Measurements from ENCODE around the gene TAP1. TPM values are rescaled to one million over a fixed set of nuclear protein-coding genes. Genes with fewer than 3 reads are reported as not detected.
A peak's percentile ranks its signal among the peaks of the same experiment; 100 is the strongest.

Gene TAP1
- total RNA-seq, 5 donors from 2014 or later (not counting 1 experiment from before 2014, with no cell fraction given) = 117 to 163 (median 147) TPM

DNA sequence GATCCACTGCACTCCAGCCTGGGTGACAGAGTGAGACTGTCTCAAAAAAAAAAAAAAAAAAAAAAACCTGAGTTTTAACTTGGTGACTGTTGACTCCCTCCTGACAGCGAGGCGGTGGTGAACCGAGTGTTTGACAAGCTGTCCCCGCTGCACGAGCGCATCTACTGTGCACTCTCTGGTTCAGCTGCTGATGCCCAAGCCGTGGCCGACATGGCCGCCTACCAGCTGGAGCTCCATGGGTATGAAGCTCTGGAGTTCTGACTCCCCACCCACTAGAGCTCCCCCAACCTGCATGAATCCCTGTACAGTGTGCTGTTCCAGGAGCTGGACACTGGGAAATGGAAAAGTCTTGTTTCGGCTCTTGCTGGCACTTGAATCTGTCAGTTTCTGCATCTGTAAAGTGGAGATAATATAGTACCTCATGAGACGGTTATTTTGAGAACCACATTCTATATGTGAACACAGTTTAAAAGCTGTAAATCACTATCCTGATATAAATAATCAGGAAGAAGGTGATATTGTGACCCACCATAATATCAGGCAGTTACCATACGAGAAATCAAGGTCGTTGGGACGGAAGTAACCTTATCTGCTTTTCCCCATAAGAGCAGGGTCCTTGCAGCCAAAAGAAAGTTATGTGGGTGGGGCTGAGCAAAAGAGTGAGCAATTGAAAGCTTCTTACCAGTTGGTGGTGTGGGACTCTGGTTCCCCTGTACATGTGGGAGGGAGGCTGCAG is 3.8 kb upstream of the TAP1 start:
- no peaks in the 10 kb centered on the region for H3K9me3 ChIP-seq
- Mint-ChIP-seq H3K9me3 (no peaks in the 10 kb centered on the region), H3K4me1 (peaks cover 53 to 62% (median 60%) of the 10 kb centered on the region in 3 donors), H3K27me3 (no peaks in the 10 kb centered on the region), H3K4me3 (peak overlapping the region in 2 of 3 donors; percentile 37 to 41), H3K27ac (peak overlapping the region; percentile 81 to 83), H3K36me3 (peaks cover 58% of the 10 kb centered on the region)
- no peaks in the 10 kb centered on the region for H3K27me3 ChIP-seq (replicated peaks in 1 of 2; ENCODE audit: control insufficient read depth in 2 of 2, extremely low read depth in 1 of 2, insufficient read depth in 2 of 2, low read length in 1 of 2)
- H3K36me3 ChIP-seq (ENCODE audit: control insufficient read depth in 2 of 2, extremely low read depth in 1 of 2, insufficient read depth in 1 of 2, low read length in 1 of 2) = peaks cover 11 to 59% of the 10 kb centered on the region in 2 donors
- DNase-seq (no peak), ATAC-seq (replicated peaks in 1 of 4) (no peak)
- ChIA-PET POLR2A (interaction anchor here in 1 of 2 donors (0.5 to 1.1 kb wide), 2 partner anchors 15 to 19 kb away, joined by 3 read pairs; partner anchors contain the start of gene TAP2), CTCF (interaction anchor here (1.2 to 5.9 kb wide), 5 partner anchors 10 to 96 kb away, joined by 3 to 236 read pairs (median 7); partner anchors contain the start of genes HLA-DMA (in 1 of the 2) and TAP2 (in 1 of the 2))
- H3K4me3 ChIP-seq (ENCODE audit: control insufficient read depth in 1 of 2, extremely low read depth in 1 of 2, low read length in 1 of 2) = no peak overlapping the region
- peak overlapping the region; percentile 45 for H3K27ac ChIP-seq (ENCODE audit: low read length)
- WGBS (ENCODE audit: insufficient coverage) = 69% methylated on average over 9 of the region's 14 CpGs
- peaks cover 15 to 41% of the 10 kb centered on the region in 2 experiments for H3K4me1 ChIP-seq (ENCODE audit: control insufficient read depth in 1 of 2, extremely low read depth in 1 of 2, insufficient read depth in 2 of 2, low read length in 2 of 2)

DNA sequence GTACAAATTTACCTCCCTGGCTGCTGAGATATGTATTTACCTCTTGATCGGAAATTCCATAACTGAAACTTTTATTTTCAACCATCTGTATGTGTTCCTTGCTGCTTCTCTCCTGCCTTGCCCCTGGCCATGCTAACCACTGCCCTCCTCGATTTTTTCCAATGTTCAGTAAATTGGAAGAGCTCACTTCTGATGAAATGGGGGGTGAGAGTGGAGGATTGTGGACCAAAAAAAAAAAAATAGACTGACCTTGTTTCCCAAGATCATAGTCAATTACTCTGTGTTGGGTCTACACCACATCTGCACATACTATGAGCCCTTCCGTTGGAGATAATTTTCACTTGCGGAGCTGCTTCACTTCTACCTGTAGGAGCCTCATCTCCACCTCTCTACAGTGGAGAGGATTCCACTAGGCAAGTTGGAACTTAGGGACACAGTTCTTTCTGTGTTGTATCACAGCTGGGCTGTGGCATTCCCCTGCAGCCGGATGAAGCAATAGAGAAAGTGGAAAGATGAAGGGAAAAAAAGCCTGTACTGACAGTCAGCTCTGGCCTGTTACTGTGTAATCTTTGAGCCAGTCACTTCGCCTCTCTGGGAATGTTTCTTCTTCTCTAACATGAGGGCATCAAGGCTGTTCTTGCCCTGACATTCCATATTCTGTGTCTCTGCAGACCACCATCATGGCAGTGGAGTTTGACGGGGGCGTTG is 2.1 kb upstream of the TAP1 start:
- 20% methylated on average over 1 of the region's 8 CpGs for WGBS (ENCODE audit: insufficient coverage)
- H3K27me3 Mint-ChIP-seq = no peaks in the 10 kb centered on the region
- peaks cover 64% of the 10 kb centered on the region for H3K36me3 Mint-ChIP-seq
- peaks cover 11 to 62% of the 10 kb centered on the region in 2 donors for H3K36me3 ChIP-seq (ENCODE audit: control insufficient read depth in 2 of 2, extremely low read depth in 1 of 2, insufficient read depth in 1 of 2, low read length in 1 of 2)
- H3K27ac ChIP-seq (ENCODE audit: low read length) = peak overlapping the region; percentile 99
- ATAC-seq (replicated peaks in 1 of 4) (no peak), DNase-seq (no peak)
- POLR2A ChIA-PET = interaction anchor here (0.6 to 1.4 kb wide), 7 partner anchors 11 to 854 kb away, joined by 3 to 8 read pairs (median 4); partner anchors contain the start of gene TAP2 (in 1 of the 2)
- no peaks in the 10 kb centered on the region for H3K9me3 ChIP-seq
- H3K9me3 Mint-ChIP-seq = no peaks in the 10 kb centered on the region
- peak overlapping the region in 1 of 2 donors; percentile 95 for H3K4me3 ChIP-seq (ENCODE audit: control insufficient read depth in 1 of 2, extremely low read depth in 1 of 2, low read length in 1 of 2)
- peak overlapping the region; percentile 99 to 100 for H3K27ac Mint-ChIP-seq
- H3K27me3 ChIP-seq (replicated peaks in 1 of 2; ENCODE audit: control insufficient read depth in 2 of 2, extremely low read depth in 1 of 2, insufficient read depth in 2 of 2, low read length in 1 of 2) = no peaks in the 10 kb centered on the region
- H3K4me1 ChIP-seq (ENCODE audit: control insufficient read depth in 1 of 2, extremely low read depth in 1 of 2, insufficient read depth in 2 of 2, low read length in 2 of 2) = peaks cover 28 to 52% of the 10 kb centered on the region in 2 experiments
- peak overlapping the region; percentile 98 to 99 (median 98) for H3K4me3 Mint-ChIP-seq
- peaks cover 65 to 72% (median 70%) of the 10 kb centered on the region in 3 donors for H3K4me1 Mint-ChIP-seq
- CTCF ChIA-PET = interaction anchor here (0.6 to 5.9 kb wide), 12 partner anchors 10 to 129 kb away, joined by 3 to 236 read pairs (median 4); partner anchors contain the start of genes TAP2 (in 2 of the 2) and PSMB8 (in 1 of the 2)

DNA sequence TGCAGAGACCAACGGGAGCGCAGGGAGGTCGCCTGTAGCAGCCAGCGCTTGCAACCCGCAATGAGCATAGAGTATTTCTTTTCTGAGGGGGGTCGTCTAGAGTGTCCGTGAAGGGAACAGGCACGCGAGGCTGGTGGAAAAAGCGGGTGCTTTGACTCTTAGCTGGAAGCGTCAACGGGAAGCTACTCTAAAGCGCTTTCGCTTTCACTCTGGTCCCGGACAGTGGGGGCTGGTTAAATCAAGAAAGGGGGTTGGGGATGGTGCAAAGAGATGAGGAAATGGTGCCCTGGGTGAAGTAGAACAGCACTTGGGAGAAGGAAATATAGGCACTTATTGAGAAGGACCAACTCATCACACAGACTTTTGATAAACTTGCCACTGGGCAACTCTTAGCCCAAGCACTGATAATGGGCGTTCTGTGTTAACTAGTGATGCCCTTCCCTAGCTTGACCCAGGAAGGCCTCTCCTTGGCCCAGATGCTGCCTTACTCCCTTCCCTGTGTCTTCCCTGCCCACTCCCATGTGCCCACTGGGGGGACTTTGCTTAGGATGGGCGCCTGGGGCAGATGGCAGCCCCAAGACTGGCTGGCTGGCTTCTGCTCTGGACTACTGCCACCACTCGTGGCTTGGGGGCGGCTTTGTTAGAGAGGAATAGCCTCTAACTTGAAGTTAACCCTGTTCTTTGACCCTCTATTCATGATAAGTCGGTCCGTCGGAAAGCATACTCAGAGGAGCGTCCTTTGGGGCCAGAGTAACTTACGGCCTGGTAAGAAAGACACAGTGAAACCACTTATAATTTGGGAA is 1.1 kb upstream of the TAP1 start:
- Mint-ChIP-seq H3K27me3 (no peaks in the 10 kb centered on the region), H3K36me3 (peaks cover 69% of the 10 kb centered on the region), H3K9me3 (no peaks in the 10 kb centered on the region), H3K27ac (peak overlapping the region; percentile 99 to 100), H3K4me1 (peaks cover 70 to 80% (median 76%) of the 10 kb centered on the region in 3 donors), H3K4me3 (peak overlapping the region; percentile 98 to 99 (median 98))
- DNase-seq (peak in 29 of 35 experiments; percentile 24 to 79 (median 46)), ATAC-seq (replicated peaks in 1 of 4) (peak; percentile 25 to 33 (median 31))
- under 1% methylated on average over 14 of the region's 24 CpGs for WGBS (ENCODE audit: insufficient coverage)
- H3K27me3 ChIP-seq (replicated peaks in 1 of 2; ENCODE audit: control insufficient read depth in 2 of 2, extremely low read depth in 1 of 2, insufficient read depth in 2 of 2, low read length in 1 of 2) = no peaks in the 10 kb centered on the region
- H3K4me3 ChIP-seq (ENCODE audit: control insufficient read depth in 1 of 2, extremely low read depth in 1 of 2, low read length in 1 of 2) = peak overlapping the region; percentile 85 to 95
- CTCF ChIA-PET = interaction anchor here (0.5 to 5.9 kb wide), 18 partner anchors 9 to 576 kb away, joined by 3 to 236 read pairs (median 4); partner anchors contain the start of genes TAP2 (in 2 of the 2), PFDN6 (in 1 of the 2), PSMB8 (in 1 of the 2) and WDR46 (in 1 of the 2)
- H3K36me3 ChIP-seq (ENCODE audit: control insufficient read depth in 2 of 2, extremely low read depth in 1 of 2, insufficient read depth in 1 of 2, low read length in 1 of 2) = peaks cover 11 to 63% of the 10 kb centered on the region in 2 donors
- peak overlapping the region; percentile 99 for H3K27ac ChIP-seq (ENCODE audit: low read length)
- POLR2A ChIA-PET = interaction anchor here (0.6 to 2.2 kb wide), 10 partner anchors 10 to 118 kb away, joined by 3 to 24 read pairs (median 5); partner anchors contain the start of gene TAP2 (in 2 of the 2)
- H3K9me3 ChIP-seq = no peaks in the 10 kb centered on the region
- peaks cover 34 to 62% of the 10 kb centered on the region in 2 experiments for H3K4me1 ChIP-seq (ENCODE audit: control insufficient read depth in 1 of 2, extremely low read depth in 1 of 2, insufficient read depth in 2 of 2, low read length in 2 of 2)

DNA sequence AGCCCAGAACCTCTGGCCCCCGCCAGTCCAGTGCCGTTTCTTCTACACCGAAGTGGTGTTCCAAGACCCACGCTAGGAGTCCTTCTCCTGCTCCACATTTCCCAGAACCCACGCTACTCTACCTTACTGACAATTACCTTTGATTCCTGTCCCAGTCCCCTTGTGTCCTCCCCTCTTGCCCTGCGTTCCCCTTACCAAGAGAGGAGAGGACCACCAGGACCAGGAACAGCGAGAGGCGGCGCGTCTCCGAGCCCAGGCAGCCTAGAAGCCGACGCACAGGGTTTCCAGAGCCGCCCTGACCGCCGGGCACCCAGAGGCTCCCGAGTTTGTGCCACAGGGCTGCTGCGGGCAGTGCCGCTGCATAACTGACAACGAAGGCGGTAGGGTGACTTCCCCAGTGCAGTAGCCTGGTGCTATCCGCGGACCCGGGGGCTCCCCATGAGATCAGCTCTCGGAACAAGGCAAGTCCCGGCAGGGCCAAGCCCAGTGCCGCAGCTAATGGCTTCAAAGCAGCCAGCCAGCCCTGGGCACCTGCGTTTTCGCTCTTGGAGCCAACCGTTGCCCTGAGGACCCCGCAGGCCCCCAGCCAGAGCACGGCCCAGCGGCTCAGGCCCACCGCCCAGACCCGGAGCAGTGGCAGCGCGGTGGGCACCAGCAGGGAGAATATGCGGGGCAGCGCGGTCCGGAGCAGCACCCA is 512 bp downstream of the TAP1 start:
- WGBS (ENCODE audit: insufficient coverage) = under 1% methylated on average over 37 of the region's 41 CpGs
- peak; percentile 21 to 38 (median 28) for ATAC-seq (replicated peaks in 1 of 4)
- POLR2A ChIA-PET = interaction anchor here (0.6 to 2.2 kb wide), 11 partner anchors 8 to 657 kb away, joined by 4 to 24 read pairs (median 10); partner anchors contain the start of genes PSMB8 (in 2 of the 2), TAP2 (in 2 of the 2), BRD2 (in 1 of the 2) and RING1 (in 1 of the 2)

More for the DNA sequence above, 512 bp downstream of the TAP1 start:
- Histone ChIP-seq H3K9me3 (no peaks in the 10 kb centered on the region), H3K27me3 (replicated peaks in 1 of 2; ENCODE audit: control insufficient read depth in 2 of 2, extremely low read depth in 1 of 2, insufficient read depth in 2 of 2, low read length in 1 of 2) (no peaks in the 10 kb centered on the region), H3K4me1 (ENCODE audit: control insufficient read depth in 1 of 2, extremely low read depth in 1 of 2, insufficient read depth in 2 of 2, low read length in 2 of 2) (peaks cover 40 to 68% of the 10 kb centered on the region in 2 experiments), H3K27ac (ENCODE audit: low read length) (peak overlapping the region; percentile 99), H3K4me3 (ENCODE audit: control insufficient read depth in 1 of 2, extremely low read depth in 1 of 2, low read length in 1 of 2) (peak overlapping the region; percentile 85 to 95), H3K36me3 (ENCODE audit: control insufficient read depth in 2 of 2, extremely low read depth in 1 of 2, insufficient read depth in 1 of 2, low read length in 1 of 2) (peaks cover 18 to 61% of the 10 kb centered on the region in 2 donors)
- Mint-ChIP-seq H3K27ac (peak overlapping the region; percentile 98 to 100), H3K27me3 (no peaks in the 10 kb centered on the region), H3K36me3 (peaks cover 66% of the 10 kb centered on the region), H3K9me3 (no peaks in the 10 kb centered on the region), H3K4me1 (peaks cover 72 to 88% (median 74%) of the 10 kb centered on the region in 3 donors), H3K4me3 (peak overlapping the region; percentile 98 to 99 (median 98))
- CTCF ChIA-PET = interaction anchor here (0.6 to 5.9 kb wide), 13 partner anchors 8 to 161 kb away, joined by 3 to 236 read pairs (median 6); partner anchors contain the start of genes TAP2 (in 2 of the 2), HLA-DMA (in 1 of the 2) and PSMB8 (in 1 of the 2)
- peak in 34 of 35 experiments; percentile 26 to 78 (median 58) for DNase-seq

Data from T-cell (primary cell).